ENCODE measurements around the gene SRP54.

DNA sequence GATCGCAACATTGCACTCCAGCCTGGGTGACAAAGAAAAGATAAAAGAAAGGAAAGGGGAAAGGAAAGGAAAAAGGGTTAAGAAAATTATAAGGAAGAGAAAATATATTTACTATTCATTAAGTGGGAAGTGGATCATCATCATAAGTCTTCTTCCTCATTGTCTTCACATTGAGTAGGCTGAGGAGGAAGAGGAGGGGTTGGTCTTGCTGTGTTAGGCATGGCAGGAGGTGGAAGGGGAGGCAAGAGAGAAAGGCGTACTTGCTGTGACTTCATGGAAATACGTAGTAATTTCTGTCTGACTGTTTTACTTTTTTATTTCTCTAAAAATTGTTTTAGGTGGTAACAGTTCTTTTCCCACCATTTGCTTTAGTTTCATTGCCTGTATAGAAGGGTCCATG, 89.4 kb downstream of the SRP54 start:
- no peak for TF ChIP-seq POLR2A (IDR thresholded peaks at IDR 0.05)
- TF ChIP-seq, protein P1, sequence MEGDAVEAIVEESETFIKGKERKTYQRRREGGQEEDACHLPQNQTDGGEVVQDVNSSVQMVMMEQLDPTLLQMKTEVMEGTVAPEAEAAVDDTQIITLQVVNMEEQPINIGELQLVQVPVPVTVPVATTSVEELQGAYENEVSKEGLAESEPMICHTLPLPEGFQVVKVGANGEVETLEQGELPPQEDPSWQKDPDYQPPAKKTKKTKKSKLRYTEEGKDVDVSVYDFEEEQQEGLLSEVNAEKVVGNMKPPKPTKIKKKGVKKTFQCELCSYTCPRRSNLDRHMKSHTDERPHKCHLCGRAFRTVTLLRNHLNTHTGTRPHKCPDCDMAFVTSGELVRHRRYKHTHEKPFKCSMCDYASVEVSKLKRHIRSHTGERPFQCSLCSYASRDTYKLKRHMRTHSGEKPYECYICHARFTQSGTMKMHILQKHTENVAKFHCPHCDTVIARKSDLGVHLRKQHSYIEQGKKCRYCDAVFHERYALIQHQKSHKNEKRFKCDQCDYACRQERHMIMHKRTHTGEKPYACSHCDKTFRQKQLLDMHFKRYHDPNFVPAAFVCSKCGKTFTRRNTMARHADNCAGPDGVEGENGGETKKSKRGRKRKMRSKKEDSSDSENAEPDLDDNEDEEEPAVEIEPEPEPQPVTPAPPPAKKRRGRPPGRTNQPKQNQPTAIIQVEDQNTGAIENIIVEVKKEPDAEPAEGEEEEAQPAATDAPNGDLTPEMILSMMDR (IDR thresholded peaks at IDR 0.05), result no peak
